SKM-1 (cell line): Measurements from ENCODE around the gene SPATA22.
"Not testable (repeated sequence)": the region's sequence is repeated elsewhere in the genome, so short reads cannot be mapped to it uniquely, and the experiment has no call there.

ENCODE experiments used
- DNase-seq: peaks from one replicate; lab custom pipeline; 2025; ENCODE audit not compliant: unreplicated experiment; lab: John Stamatoyannopoulos, UW

SPATA22 gene, protein sequence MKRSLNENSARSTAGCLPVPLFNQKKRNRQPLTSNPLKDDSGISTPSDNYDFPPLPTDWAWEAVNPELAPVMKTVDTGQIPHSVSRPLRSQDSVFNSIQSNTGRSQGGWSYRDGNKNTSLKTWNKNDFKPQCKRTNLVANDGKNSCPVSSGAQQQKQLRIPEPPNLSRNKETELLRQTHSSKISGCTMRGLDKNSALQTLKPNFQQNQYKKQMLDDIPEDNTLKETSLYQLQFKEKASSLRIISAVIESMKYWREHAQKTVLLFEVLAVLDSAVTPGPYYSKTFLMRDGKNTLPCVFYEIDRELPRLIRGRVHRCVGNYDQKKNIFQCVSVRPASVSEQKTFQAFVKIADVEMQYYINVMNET

DNA sequence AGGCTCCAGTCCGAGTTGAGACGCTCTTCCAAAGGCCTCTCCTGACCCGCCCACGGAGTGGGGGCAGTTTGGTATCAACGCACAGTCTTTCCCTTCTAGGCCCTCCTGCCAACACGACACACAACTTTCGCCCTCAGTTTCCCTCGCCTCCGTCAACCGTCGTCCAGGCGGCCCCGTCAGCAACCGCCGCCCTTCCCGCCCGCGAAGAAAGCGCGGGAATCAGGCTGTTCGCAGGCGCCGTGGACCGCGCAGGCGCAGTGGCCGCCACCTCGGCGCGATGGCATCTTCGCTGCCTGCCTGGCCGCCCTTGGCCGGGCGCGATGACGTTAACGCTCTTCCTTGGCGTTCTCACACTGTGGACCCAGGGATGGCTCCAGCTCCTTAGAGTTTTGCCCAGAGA lies at the start of gene SPATA22:
TSS of gene SPATA22 (minus strand) at position 221 of the 400 bp plus-strand sequence. CDS start 2,494 bp downstream, outside the sequence.
- DNase-seq: no peak

DNA sequence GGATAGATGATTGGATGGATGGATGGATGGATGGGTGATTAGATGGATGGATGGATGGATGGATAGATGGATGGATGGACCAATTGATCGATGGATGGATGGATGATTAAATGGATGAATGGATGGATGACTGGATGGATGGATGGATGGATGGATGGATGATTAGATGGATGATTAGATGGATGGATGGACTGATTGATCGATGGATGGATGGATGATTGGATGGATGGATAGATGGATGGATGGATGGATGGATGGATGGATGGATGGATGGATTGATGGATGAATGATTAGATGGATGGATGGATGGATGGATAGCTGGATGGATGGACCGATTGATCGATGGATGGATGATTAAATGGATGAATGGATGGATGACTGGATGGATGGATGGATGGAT lies 47.9 kb upstream of the SPATA22 start:
- not testable (repeated sequence) for DNase-seq

DNA sequence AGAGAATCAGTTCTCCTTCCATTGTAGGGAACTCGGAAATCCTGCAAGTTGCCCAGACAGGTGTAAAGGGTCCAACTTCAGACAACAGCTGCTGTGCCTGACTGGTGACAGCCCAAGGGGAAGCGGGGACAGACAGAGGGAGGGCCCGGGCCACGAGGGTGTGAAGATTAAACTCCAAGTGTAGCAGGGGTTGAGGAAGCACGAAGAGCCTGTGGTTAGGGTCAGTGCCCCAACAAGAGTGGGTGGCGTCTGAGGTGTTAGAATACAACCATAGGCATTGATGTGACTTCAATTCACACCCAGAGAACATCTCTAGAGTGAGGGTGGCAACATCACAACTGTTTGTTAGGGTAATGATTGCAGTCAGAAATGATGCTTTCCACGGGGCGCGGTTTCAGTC lies 43.3 kb upstream of the SPATA22 start:
- DNase-seq: no peak

DNA sequence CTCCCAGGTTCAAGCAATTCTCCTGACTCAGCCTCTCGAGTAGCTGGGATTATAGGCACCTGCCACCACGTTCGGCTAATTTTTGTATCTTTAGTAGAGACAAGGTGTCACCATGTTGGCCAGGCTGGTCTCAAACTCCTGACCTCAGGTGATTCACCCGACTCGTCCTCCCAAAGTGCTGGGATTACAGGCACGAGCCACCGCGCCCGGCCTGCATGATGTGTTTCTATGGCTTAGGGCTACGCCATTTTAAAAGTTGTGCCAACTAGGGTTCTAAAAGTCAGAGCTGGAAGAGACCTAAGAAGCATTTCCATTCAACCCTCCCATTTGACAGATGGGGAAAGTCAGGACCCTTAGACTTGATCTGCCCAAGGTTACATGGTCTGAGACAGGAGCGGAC lies 42.5 kb upstream of the SPATA22 start:
- not testable (repeated sequence) for DNase-seq

DNA sequence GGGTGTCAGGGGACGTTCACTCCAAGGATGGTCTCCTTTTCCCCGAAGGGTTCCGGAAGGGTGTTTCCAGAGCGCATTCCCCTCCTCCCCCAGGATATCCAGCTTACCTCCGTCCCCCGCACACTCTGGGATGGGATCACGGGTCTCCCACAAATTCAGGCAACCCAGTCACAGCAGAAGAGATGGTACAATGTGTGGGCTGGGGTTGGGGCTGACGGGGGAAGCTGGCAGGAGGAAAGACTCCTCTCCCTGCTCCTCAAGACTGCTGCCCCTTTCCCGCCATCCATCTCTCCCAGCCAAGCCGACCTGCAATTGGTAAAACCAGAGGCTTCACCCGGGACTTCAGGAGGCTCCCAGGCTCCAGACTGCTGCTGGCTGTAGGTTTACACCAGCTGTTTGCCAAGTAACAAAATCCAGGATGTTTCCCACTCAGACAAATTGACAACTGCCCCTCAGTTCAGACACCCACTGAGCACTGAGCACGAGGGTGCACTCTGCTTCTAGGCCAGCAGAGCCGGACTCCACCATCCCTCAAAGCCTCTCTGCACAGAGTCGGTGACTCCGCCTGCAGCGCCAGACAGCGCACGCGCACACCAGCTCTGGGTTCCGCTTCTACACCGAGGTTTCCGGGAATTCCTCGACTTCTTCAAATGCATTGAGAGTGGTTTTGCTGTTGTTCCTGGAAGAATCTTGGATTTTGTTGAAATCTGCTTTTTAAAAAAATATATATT lies 41.9 kb upstream of the SPATA22 start:
- DNase-seq: no peak

DNA sequence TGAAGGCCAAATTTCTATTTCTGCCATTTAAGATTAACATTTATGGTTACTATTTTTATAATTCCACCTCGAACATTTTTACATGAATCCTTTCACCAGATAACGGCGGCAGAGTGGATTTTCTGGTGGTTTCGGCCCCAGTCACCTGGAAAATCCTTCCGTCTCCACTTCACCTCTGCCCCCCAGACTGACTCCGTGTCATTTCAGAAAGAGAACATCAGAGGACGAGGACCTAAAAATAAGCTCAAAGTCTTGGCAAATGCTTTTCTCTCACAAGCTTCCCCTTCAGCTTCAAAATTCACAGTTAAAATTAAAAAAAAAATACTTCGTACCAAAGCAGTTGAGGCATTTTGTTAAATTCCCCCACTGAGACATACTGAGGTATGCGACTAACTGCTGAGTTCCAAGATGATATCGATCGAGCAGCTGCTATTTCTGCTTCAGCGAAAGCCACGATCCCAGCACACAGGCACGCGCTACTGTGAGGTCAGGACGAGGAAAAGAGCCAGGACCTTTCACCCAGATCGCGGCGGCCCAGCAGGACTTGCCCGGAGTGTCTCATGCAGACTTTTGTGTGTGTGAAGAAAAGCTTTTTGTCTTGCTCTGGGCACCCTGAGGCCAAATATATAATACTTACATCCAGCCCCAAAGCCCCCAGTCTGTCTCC lies 41.0 kb upstream of the SPATA22 start:
- no peak for DNase-seq

DNA sequence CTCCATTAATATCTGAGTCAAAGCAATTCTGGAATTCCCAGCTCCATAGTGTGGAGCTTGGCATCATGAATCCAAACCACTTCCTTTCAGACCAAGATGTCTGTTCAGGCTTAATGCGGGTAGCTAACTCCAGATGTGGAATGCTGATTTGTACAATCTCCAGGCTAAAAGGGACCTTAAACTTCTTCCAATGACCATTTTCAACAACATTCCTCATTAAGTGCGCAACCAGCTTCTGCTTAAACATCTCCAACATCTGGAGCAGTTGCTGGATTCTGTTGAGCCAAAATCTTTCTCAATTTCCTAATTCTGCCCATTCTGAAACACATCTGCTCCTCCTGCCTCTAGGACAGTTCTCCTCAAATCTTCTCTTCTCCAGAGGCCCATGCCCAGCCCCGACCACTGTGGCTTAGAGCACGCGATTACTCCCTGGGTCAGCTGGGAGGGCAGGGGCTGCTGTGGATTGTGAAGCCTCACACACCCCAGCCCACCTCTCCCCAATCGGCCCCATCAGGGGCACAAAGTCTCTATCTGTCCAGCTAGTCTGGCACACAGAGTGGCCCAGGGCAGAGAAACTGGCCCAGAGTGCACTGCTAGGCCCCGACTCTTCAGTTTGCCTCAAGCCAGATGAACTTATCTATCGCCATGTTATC lies 40.4 kb upstream of the SPATA22 start:
- no peak for DNase-seq

DNA sequence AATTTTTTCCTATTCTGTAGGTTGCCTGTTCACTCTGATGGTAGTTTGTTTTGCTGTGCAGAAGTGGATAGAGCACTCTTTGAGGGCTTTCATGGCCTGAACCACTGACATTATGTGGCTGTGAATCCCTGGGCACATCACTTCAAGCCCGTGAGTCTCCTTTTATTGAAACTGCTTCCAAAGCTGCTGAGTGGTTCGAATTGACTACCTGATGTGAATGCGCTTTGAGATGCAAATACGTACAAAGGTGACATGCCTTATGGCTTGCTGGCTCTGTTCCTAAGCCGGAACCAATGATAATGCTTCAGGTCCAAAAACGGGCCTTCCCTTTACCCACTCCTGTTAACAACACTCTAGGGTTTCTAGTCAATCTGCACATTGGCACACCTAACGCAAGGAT lies 38.5 kb upstream of the SPATA22 start:
- no peak for DNase-seq

DNA sequence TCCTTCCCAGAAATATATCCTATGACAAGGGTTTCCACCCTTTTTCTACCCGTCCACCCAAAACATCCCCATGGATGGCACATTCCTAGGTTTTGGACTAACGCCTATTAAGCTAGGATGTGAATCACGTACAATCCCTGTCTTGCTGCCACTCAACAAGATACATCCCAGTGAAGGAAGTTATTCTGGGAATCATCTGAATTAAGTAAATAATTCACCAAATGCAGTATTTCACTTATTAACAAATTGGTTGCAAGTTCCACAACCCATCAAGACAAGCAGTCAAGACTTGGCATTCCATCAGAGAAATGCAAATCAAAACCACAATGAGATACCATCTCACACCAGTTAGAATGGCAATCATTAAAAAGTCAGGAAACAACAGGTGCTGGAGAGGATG lies 36.2 kb upstream of the SPATA22 start:
- no peak for DNase-seq

DNA sequence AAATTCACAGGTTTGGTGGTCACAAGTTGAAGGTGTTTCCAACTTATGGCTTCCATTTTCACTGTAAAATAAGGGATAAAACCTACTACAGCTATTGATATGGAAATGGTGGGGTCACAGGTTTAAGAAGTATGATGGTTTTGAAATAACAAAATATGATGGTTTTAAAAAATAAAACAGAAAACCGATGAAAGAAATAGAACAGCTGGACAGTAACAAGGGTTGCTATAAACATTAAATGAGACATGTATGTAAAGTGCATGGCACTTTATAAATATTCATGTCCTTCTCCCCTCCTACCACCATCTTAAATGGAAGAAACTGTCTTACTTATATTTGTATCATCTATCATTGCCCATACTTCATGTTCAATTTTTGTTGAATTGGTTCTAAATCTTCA lies 35.5 kb upstream of the SPATA22 start:
- no peak for DNase-seq

DNA sequence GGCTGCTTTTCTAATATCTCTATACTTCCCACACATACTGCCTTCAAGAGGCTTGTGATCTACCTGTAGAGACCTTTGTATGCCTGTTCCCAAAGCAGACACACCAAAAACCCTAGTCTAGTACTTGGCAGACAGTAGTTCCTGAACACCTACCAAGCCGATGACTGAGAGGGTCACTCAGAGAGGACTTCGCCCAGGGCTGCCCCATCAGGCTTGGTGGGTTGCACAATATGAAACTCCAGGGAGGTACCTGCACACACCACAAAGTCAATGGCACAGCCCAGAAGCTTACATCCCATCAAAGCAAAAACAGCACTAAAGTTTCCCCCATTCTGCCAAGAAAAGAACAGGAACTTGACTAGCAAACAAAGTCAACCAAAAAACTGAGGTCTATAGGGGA lies 34.4 kb upstream of the SPATA22 start:
- DNase-seq: no peak

DNA sequence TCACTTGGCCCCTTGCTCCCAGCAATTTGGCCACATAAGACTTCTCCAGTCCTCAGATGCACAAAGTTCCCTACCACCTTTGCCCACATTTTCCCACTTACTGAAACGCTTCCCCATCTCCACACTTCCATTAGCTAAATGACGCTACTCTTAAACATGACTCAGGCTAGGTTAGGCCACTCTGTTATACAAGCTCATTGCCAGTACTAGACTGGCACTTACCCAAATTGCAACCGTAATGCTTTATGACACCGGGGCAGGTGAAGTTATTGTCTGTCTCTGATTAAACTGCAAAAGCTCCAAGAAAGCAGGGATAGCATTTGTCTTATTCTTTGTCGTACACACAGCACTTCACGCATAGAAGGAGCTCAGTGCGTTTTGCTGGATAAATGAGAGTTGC lies 33.4 kb upstream of the SPATA22 start:
- DNase-seq: no peak

DNA sequence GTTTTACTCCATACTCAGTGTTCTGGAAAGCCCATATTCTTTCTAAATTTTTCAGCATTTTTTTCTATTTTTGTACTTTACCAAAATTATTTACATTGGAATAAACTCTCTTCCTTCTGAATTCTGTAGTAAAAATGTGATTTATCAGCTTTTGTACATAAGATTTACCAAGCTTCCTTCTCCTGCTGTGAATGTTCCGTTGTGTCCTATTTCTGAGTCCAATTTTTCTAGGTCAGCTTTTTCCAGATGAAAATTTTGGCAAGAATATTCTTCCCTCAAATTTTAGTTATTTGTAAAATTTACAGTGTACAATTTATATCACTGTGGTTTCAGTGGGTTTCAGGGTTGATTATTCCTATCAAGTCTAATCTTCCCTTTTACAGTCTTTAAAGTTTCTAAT lies 31.7 kb upstream of the SPATA22 start:
- no peak for DNase-seq

DNA sequence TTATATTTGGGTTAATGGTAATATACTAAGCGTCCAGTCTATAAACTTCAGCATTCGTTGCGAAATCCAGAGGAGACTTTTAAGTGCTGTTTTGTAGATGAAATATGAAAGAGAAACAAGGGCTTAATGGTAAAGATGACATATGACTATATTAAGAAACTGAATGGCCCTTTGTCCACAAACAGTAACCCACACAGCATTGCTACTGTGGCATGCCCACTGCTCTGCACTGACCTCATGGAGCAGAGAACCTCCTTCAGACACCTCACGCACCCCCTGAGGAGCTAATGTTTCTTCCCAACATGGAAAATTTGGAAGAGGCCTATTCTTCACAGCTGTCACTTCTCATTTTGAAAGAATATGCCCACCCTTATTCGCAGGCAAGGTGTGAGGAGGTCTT lies 30.8 kb upstream of the SPATA22 start:
- no peak for DNase-seq

DNA sequence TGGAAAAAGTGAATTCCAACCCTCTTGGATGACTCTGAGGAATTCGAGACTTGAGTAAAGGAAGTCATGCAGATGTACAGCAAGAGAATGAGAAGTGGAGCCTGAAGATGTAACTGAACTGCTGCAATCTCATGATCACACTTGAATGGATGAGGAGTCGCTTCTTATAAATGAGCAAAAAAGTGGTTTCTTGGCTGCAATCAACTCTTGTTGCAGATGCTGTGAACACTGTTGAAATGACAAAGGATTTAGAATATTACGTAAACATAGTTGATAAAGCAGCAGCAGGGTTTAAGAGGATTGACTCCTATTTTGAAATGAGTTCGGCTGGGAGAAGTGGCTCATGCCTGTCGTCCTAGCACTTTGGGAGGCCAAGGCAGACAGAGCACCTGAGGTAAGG lies 29.7 kb upstream of the SPATA22 start:
- no peak for DNase-seq

DNA sequence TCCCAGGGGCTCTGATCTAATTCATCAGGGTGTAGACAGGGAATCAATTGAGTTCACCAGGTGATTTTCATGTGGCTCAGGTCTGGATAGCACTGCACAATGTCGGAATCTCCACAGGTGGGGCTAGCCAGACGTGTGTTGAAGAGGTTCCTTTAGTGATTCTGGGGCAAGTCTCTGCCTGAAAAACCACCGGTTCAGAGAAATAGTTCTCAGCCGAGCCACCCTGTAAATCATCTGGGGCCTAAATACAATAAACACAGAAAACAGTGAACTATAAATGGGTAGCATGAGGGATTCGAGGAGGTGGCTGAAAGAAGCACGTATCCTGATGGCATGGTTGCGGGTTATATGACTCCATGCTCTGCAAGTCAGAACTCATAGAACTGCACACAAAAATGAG lies 25.5 kb upstream of the SPATA22 start:
- DNase-seq: no peak

DNA sequence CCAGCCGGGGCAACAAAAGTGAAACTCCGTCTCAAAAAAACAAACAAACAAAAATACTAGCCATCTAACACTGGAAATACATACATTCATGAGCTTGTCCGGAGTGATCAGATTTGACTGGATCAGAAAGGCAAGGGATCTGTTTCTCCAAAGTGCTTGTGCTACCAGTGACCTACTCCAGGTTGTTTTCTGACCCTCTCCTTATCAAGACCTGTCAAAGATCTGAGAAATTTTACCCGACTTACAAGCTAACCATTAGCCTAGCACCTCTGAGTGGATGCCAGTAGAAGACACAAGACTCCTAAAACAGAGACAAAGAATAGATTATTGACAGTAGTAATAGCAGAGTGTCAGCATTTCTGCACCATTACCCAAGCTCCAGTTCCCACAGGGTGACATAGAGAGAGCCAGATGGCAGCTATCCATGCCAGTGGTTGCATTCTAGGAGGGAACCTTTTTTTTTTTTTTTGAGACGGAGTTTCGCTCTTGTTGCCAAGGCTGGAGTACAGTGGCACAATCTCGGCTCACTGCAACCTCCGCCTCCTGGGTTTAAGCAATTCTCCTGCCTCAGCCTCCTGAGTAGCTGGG lies 14.0 kb upstream of the SPATA22 start:
- DNase-seq: no peak

DNA sequence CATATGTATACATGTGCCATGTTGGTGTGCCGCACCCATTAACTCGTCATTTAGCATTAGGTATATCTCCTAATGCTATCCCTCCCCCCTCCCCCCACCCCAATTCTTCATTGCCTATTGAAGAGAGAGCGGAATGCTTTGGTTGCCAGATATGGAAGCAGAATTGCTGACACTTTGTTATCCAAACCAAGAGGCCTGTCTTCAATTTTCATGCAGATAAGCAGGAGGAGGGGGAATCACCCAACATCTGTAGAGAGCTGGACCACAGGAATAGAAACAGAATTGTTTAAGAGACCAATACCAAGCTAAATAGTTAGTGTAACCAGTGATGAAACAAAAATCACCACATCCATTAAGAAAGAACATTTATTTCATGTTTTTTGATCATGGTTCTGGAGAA lies 11.2 kb upstream of the SPATA22 start:
- no peak for DNase-seq

DNA sequence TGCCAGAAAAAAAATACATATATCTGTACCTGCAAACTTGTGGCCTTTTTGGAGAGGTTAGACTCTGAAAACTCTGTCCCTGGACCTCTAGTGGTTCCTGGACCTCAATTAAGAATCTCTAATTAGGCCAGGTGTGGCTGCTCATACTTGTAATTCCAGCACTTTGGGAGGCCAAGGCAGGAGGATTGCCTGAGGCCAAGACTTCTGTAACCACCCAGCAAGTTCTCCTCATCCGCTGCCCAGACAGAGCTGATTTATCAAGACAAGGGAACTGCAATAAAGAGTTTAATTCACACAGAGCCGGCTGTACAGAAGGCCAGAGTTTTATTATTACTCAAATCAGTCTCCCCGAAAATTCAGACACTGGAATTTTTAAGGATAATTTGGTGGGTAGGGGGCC lies 8.4 kb upstream of the SPATA22 start:
- DNase-seq: no peak

DNA sequence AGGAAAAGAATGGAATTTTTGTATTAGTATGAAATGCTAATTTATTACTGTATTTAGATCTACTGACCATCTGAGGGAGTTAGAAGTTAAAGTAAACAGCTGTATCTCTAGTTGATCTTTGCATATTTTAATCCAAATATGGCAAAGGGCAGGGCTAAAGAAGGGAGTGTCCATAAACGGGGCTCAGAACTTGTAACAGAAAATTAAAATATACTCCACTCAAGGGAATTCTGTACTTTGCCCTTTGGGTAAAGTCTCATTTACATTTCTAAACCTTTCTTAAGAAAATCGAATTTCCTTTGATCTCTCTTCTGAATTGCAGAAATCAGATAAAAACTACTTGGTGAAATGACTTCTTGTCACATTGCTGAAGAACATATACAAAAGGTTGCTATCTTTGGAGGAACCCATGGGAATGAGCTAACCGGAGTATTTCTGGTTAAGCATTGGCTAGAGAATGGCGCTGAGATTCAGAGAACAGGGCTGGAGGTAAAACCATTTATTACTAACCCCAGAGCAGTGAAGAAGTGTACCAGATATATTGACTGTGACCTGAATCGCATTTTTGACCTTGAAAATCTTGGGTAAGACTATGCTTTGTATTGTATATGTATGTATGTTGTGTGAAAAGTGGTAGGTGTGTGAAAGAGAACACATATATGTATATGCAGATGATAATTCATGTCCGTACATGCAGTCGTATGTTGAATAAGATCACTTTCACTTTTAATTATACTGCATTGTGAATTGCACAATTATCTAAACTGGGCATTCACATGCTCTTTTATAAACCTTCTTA lies 4.4 kb upstream of the SPATA22 start, which contains the start of gene ASPA:
TSS of gene ASPA (plus strand) at position 186 of the 799 bp plus-strand sequence. CDS start at position 349, 163 bp downstream.
- no peak for DNase-seq
